GM21515 (cell line): ENCODE data around the gene AKAP12.

ENCODE experiments used
- ATAC-seq: cut with Tn5 transposase; IDR thresholded peaks from one replicate; pipeline ENCODE4 v1.9.1; 2021; ENCODE audit not compliant: unreplicated experiment

Gene AKAP12

DNA sequence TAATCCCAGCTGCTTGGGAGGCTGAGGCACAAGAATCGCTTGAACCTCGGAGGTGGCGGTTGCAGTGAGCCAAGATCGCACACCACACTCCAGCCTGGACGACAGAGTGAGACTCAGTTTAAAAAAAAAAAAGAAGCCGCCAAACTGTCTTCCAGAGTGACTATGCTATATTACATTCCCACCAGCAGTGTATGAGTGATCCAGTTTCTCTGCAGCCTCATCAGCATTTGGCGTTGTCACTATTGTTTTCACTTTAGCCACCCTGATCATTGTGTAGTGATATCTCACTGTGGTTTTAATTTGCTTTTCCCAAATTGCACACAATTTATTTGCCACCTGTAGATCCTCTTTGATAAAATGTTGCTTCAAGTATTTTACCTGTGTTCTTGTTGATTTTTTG, 6.0 kb upstream of the AKAP12 start:
- no peak for ATAC-seq

DNA sequence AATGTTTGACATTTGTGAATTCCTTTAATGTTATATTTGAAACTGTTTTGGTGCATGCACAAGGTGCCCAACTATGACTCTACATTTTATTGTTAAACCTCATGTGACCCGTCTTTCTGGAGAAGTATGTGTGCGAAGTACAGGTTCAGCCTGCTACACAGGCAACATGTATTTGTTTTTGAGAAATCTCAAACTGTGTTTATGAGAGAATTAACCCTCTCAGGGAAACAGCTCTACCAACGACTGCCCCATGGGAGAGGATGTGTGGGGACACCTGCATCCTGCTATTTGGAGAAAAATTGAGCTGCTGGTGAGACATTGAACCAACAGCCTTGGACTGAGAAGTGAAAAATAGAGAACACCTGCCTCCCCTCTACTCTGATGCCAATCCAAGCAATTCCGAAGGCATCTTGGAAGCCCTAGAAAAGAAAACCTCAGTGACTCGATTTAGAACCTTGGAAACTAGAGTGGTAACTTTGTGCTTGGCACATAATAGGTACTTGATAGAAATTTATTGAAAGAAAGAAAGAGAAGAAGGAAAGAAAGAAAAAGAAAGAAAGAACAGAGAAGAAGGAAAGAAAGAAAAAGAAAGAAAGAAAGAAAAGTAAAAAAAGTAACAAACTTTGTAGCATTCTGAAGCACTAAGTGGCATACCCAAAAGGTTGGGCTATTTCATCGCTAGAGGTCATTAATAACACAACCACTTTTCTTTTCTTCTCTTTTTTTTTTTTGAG, 2.9 kb upstream of the AKAP12 start:
- no peak for ATAC-seq

GRCh38 chr6:151240036-151240685, 394 bp downstream of the AKAP12 start:
- no peak for ATAC-seq

GRCh38 chr6:151240791-151241642, 1.2 kb downstream of the AKAP12 start:
- no peak for ATAC-seq

GRCh38 chr6:151241853-151242252, 2.1 kb downstream of the AKAP12 start:
- no peak for ATAC-seq

- ATAC-seq: no peak
Measured at GRCh38 chr6:151242420-151242861, 2.7 kb downstream of the AKAP12 start.

DNA sequence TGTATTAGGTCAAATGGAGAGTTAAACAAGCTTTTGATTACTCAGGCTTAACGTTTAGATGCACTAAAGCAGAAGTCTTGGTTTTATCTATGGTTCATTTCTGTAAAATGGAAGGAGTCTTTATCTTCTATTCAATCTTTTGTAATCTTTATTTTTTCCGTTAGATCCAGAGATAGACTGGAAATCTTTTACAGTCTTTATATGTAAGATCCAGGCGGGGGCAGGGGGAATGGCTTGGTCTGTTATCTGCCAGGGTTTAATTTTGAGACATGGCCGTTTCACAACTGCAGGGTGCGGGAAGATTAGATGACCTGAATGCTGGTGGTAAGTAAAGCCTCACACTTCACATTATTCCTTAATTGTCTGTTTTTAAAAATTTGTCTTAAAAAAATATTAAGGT, 3.7 kb downstream of the AKAP12 start:
- no peak for ATAC-seq

- no peak for ATAC-seq
Measured at GRCh38 chr6:151247490-151247889, 7.7 kb downstream of the AKAP12 start.

GRCh38 chr6:151248295-151248694, 8.5 kb downstream of the AKAP12 start:
- ATAC-seq: no peak

DNA sequence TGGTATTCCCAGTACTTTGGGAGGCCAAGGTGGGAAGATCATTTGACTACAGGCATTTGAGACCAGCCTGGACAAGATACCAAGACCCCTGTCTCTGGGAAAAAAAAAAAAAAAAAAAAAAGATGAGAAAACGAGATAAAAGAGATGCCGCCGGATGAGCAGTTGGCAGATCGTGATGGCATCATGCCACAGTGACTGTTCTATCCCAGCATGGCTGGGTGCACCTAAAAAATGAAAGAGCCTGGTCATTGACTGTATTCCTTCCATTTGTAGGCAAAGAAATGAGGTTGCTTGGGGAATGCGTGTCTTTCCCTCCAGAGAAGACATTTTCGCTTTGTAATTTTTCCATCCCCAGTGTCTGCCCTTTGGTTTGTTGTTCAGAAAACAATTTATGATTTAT, 12.9 kb downstream of the AKAP12 start:
- no peak for ATAC-seq

DNA sequence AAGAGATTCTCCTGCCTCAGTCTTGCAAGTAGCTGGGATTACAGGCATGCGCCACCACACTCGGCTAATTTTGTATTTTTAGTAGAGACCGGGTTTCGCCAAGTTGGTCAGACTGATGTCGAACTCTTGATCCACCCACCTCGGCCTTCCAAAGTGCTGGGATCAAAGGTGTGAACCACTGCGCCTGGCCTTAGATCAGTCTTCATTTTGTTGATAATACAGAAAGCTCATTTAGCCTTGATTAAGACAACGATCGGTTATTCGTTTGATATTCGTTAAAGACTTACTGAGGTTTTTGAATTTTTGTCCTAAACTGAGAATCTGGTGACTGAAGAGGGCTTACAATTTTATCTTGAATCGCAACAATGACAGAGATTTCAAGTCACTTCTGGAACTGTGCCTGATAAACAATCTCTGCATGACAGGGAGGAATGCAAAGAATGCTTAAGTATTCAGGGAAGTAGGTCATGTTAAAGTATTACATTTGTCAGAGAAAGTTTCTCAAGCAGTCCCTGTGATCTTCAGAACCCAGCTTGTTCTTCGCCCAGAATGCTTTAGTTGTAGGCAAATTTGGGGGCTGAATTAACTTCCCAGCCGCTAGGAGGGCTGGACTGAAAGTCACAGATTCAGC, 14.8 kb downstream of the AKAP12 start:
- no peak for ATAC-seq

DNA sequence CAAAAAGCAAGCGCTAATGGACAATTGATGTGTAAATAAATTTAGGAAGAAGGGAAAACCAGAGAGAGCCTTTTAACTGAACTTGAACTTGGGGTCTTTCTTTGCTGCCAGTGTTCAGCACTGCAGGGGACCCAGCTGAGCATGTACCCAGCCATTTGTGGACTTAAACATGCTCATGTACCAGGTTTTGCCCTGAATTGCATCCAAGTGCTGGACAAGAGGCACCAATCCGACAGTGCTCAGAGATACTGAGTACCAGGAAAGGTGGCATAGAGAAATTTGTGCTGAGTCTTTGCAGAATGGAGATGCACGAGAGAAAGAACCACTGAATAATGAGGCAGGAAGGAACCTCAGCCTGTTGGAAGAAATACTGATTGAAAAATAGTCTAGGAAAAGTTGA, 16.0 kb downstream of the AKAP12 start:
- ATAC-seq: no peak

GRCh38 chr6:151257985-151258445, 18.2 kb downstream of the AKAP12 start:
- no peak for ATAC-seq

GRCh38 chr6:151260205-151260604, 20.4 kb downstream of the AKAP12 start:
- no peak for ATAC-seq

DNA sequence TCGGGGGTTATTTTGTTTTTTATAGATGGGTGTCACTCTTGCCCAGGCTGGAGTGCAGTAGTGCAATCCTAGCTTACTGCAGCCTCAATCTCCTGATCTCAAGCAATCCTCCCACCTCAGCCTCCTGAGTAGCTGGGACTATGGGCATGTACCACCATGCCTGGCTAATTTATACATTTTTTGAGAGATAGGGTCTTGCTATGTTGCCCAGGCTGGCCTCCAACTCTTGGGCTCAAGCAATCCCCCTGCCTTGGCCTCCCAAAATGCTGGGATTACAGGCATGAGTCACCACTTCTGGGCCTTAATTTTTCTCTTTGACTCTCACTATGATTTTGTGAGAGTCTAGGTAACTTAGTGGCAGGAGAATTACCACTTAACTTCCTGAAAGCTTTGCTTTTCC, 23.3 kb downstream of the AKAP12 start:
- no peak for ATAC-seq

DNA sequence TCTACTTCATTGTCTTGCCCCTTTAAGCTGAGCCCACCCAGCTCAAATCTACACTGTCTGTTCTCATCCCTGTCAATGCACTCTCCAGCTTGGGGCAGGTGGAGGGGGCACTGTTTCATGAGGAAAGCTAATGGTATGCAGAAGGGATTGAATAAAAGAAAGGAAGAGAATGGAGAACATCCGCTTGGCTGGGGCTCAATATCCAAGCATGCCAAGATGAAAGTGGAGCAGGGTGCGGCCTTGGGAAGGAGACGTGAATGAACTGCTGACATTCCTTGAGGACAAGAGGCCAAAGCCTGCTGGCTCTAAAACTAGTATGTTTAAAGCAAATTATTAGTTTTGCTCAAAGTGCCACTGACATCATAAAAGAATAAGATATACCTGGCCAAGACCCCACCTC, 24.2 kb downstream of the AKAP12 start:
- ATAC-seq: no peak

DNA sequence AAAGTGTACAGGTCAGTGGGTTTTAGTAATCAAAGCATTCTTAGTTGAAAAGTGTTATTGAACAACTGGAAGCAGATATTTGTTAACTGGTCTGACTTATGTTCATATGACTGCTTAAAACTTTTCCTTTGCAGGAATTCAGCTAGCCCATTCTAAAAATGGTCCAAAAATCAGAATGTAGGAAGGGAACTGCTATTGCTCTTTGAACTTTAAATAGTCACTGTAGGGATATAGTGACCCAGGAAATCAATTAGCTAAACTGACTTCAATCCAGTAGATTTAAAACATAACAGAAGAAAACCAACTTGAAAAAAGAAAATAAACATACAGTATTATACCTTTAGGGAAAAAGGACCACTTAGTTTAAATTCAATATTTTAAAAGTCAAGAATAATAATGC, 25.5 kb downstream of the AKAP12 start:
- ATAC-seq: no peak

DNA sequence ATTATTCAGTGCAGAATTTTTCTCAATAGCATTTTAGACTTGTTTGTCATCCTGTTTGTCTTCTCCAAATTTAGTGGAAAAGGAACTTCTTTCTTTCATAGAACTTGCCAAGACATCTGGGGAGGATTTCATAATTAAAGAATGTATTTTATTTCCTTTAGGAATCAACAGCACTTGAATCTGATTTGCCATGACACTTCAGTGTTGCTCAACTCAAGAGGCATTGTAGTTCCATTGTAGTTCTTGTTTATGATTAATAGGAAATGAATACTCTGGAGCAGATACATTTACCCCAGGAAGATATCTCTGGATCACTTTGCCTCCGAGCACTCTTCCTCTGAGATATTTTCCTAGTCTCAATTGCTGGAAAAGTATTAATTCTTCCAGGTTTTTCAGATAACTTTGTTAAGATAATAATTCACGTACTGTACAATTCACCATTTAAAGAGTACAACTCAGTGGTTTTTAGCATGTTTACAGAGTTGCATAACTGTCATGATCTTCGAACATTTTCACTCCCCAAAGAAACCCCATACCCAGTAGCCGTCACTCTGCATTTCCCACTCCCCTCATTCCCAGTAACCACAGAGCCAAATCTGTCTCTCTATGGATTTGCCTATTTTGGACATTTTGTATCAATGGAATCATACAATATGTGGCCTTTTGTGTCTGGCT, 29.7 kb downstream of the AKAP12 start:
- ATAC-seq: no peak

- no peak for ATAC-seq
Measured at GRCh38 chr6:151275121-151275520, 35.4 kb downstream of the AKAP12 start.

- ATAC-seq: no peak
Measured at GRCh38 chr6:151275566-151275965, 35.8 kb downstream of the AKAP12 start.
